A673 (cell line): ENCODE measurements around the gene EFCAB14. TPM values are rescaled to one million over a fixed set of nuclear protein-coding genes. Genes with fewer than 3 reads are reported as not detected.
"Not testable (repeated sequence)": the region's sequence is repeated elsewhere in the genome, so short reads cannot be mapped to it uniquely, and the experiment has no call there.

Experiments
- BruUV-seq: library from RNA; stranded (reverse); fragments of 400-500 nt; replicated peaks from 2 replicates; lab custom pipeline; 2021; lab: Mats Ljungman, UMichigan
- CTCF ChIA-PET: fragments of 300-600 bp; sonication (Branson Sonifier 250); formaldehyde crosslinking; loops from one replicate; lab custom pipeline; 2022; ENCODE audit warnings: antibody characterized with exemption; lab: Charles Lee
- POLR2A ChIA-PET: fragments of 300-600 bp; sonication (Branson Sonifier 250); formaldehyde crosslinking; loops from one replicate; lab custom pipeline; 2022; ENCODE audit warnings: antibody characterized with exemption; ENCODE audit not compliant: low non-redundant PET; lab: Charles Lee
- DNase-seq: peaks from one replicate; pipeline ENCODE4 v3.0.0-alpha.2; 2015; ENCODE audit warnings: low spot score
- H3K27ac ChIP-seq: fragments of 200-600 bp; sonication (generic); 2 replicates; pipeline ENCODE4 v1.5.1; 2016; ENCODE audit warnings: mixed run types, low read depth, mild to moderate bottlenecking, mixed read lengths, antibody characterized with exemption, low read length; ENCODE audit not compliant: poor library complexity, severe bottlenecking
- H3K27me3 ChIP-seq: fragments of 200-600 bp; sonication (generic); replicated peaks from 2 replicates; pipeline ENCODE4 v1.6.1; 2017; ENCODE audit warnings: mixed run types, low read depth, mild to moderate bottlenecking, mixed read lengths, antibody characterized with exemption, low read length; ENCODE audit not compliant: insufficient read depth, poor library complexity
- H3K36me3 ChIP-seq: fragments of 200-600 bp; sonication (generic); 2 replicates; pipeline ENCODE4 v1.6.1; 2016; ENCODE audit warnings: mixed run types, mild to moderate bottlenecking, mixed read lengths, antibody characterized with exemption, low read length; ENCODE audit not compliant: insufficient read depth, poor library complexity, severe bottlenecking
- H3K4me1 ChIP-seq: fragments of 200-600 bp; sonication (generic); 2 replicates; pipeline ENCODE4 v1.6.1; 2017; ENCODE audit warnings: mixed run types, mild to moderate bottlenecking, mixed read lengths, antibody characterized with exemption, low read length; ENCODE audit not compliant: insufficient read depth, poor library complexity, severe bottlenecking
- H3K4me3 ChIP-seq: fragments of 200-600 bp; sonication (generic); 2 replicates; pipeline ENCODE4 v1.5.1; 2016; ENCODE audit warnings: low read depth, mixed run types, mild to moderate bottlenecking, mixed read lengths, low read length; ENCODE audit not compliant: poor library complexity, severe bottlenecking
- H3K9me3 ChIP-seq: fragments of 200-600 bp; sonication (generic); 2 replicates; pipeline ENCODE4 v1.6.1; 2016; ENCODE audit warnings: mixed run types, low read depth, mild to moderate bottlenecking, mixed read lengths, antibody characterized with exemption, low read length; ENCODE audit not compliant: poor library complexity, severe bottlenecking
- EZH2 ChIP-seq: fragments of 200-600 bp; sonication (generic); IDR thresholded peaks from 2 replicates; pipeline ENCODE4 v1.6.1; 2017; ENCODE audit warnings: borderline replicate concordance, low read depth, mild to moderate bottlenecking, mixed read lengths, antibody characterized with exemption, low read length; ENCODE audit not compliant: poor library complexity, severe bottlenecking
- intact Hi-C: fragments of 100-400 bp; cut with micrococcal nuclease; formaldehyde crosslinking; loops from one replicate; pipeline ENCODE4 v1.10.0; 2022; ENCODE audit not compliant: unreplicated experiment
- total RNA-seq: library from RNA; stranded (reverse); gene quantifications from 2 replicates; pipeline ENCODE4 v1.2.3, GENCODE V29; 2021
- TF ChIP-seq, protein P1 (sequence below): fragments of 300-800, 200-600 bp; sonication (generic); conservative IDR thresholded peaks from 2 replicates; pipeline ENCODE4 v1.5.1; 2017; ENCODE audit warnings: low read depth, mild to moderate bottlenecking, antibody characterized with exemption, low read length, moderate library complexity, mixed read lengths

Gene EFCAB14
- total RNA-seq, 1 experiment from 2014 or later, result 39.8 TPM

DNA sequence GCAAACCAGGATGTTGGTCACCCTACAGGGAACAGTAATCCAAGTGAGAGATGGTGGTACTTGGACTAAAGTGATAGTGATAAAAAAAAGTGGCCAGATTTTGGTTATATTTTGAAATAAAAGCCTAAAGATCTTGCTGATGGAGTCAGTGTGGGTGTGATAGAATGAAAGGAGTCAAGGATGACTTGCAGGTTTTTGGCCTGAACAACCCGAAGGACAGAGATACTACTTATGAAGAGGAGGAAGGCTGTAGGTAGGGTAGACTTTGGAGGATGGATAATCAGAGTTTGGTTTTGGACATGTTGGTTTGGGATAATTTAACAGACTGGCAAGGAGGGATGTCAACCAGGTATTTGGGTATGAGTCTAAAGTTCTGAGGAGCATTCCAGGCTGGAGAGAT is 48.8 kb downstream of the EFCAB14 start:
- Histone ChIP-seq H3K9me3 (no peaks in the 10 kb centered on the region), H3K27me3 (no peaks in the 10 kb centered on the region), H3K36me3 (peaks cover 4% of the 10 kb centered on the region), H3K27ac (no peak overlapping the region), H3K4me1 (peaks cover 11% of the 10 kb centered on the region), H3K4me3 (no peak overlapping the region)
- ChIA-PET CTCF (no interaction called here), POLR2A (no interaction called here)
- TF ChIP-seq, protein P1, sequence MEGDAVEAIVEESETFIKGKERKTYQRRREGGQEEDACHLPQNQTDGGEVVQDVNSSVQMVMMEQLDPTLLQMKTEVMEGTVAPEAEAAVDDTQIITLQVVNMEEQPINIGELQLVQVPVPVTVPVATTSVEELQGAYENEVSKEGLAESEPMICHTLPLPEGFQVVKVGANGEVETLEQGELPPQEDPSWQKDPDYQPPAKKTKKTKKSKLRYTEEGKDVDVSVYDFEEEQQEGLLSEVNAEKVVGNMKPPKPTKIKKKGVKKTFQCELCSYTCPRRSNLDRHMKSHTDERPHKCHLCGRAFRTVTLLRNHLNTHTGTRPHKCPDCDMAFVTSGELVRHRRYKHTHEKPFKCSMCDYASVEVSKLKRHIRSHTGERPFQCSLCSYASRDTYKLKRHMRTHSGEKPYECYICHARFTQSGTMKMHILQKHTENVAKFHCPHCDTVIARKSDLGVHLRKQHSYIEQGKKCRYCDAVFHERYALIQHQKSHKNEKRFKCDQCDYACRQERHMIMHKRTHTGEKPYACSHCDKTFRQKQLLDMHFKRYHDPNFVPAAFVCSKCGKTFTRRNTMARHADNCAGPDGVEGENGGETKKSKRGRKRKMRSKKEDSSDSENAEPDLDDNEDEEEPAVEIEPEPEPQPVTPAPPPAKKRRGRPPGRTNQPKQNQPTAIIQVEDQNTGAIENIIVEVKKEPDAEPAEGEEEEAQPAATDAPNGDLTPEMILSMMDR, result no peak
- TF ChIP-seq EZH2, result no peak
- intact Hi-C loops, result no loop called here
- no peak for DNase-seq
- no TSS peak for BruUV-seq

DNA sequence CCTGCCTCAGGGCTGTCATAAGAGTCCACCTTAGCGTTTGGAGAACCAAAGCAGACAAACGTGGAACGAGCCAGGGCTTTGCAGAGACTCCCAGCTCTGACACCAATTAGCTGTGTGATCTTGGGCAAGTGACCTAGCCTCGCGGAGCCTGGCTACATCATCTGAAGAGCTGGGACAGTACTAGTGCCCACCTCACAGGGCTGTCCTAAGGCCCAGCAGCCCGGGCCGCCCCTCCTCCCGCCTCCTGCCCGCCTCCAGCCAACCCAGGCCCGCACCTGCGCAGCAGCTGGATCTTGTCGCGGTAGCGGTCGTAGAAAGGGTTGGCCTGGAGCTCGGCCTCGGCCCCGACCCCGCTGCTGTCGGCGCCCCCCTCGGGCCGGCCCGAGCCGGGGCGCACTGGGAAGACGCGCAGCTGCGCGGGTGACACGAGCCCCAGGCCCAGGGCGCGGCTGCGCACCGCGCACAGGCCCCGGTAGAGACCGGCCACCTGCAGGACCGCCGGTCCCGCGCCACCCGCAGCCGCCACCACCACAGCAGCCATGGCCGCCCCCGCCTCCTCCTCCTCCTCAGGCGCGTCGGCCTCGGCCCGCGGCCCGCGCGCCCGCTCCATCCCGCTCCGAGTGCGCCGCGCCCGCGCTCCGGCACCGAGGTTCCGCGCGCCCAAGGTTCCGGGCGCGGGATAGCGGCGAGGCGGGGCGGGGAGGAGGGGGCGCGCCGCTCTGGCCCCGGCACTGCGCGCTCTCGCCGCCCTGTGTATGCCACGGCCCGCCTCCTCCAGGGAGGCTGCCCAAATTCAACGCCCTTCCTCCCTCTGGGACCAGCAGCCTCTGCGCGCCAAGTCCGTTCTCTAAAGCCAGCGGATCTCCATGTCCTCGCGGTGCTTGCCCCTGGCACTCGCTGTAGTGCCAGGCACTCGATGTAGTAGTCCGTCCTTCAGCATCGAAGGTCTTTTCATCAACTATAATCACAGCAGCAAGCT is 50.8 kb downstream of the EFCAB14 start, which contains the start of gene ATPAF1:
ATPAF1 (minus strand) TSS at position 583 of the 979 bp plus-strand sequence; CDS start at position 541, 42 bp downstream.
- BruUV-seq, result no TSS peak
- Histone ChIP-seq H3K4me1 (peaks cover 11% of the 10 kb centered on the region), H3K27me3 (no peaks in the 10 kb centered on the region), H3K9me3 (no peaks in the 10 kb centered on the region), H3K27ac (peak within 1 kb of the TSS; percentile 81), H3K36me3 (peaks cover 16% of the 10 kb centered on the region), H3K4me3 (peak within 1 kb of the TSS; percentile 98)
- peak; percentile 81 for DNase-seq
- POLR2A ChIA-PET, result no interaction called here
- CTCF ChIA-PET, result no interaction called here
- intact Hi-C loops, result no loop called here
- TF ChIP-seq, protein P1, result no peak
- TF ChIP-seq EZH2, result no peak

DNA sequence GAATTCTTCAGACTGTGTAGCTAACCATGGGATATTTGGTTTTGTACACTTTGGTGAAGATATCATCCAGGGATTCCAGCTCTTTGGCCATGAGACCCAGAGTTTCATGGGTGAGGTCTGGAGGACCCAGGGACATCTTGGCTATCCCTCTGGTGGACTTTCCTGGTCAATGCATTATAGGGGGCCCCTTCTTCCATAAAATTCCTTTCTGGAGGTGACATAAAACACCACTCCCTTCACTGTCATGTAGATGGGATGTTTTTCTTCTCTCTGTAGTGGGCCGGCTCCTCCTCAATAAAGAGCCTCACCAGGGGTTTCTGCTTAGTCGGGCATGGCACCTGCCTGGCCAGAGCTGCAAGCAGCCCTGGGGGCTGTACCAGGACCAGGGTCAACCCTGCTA is 52.9 kb downstream of the EFCAB14 start:
- TF ChIP-seq, protein P1, result no peak
- TF ChIP-seq EZH2, result no peak
- Histone ChIP-seq H3K9me3 (no peaks in the 10 kb centered on the region), H3K4me3 (no peak overlapping the region), H3K27me3 (no peaks in the 10 kb centered on the region), H3K27ac (no peak overlapping the region), H3K4me1 (peaks cover 11% of the 10 kb centered on the region), H3K36me3 (peaks cover 16% of the 10 kb centered on the region)
- intact Hi-C loops, result no loop called here
- ChIA-PET POLR2A (no interaction called here), CTCF (no interaction called here)
- no peak for DNase-seq
- BruUV-seq, result no TSS peak

DNA sequence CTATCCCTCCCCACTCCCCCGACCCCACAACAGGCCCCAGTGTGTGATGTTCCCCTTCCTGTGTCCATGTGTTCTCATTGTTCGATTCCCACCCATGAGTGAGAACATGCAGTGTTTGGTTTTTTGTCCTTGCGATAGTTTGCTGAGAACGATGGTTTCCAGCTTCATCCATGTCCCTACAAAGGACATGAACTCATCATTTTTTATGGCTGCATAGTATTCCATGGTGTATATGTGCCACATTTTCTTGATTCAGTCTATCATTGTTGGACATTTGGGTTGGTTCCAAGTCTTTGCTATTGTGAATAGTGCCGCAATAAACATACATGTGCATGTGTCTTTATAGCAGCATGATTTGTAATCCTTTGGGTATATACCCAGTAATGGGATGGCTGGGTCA is 56.0 kb downstream of the EFCAB14 start:
- intact Hi-C loops, H3K4me3 ChIP-seq, POLR2A ChIA-PET, H3K9me3 ChIP-seq, H3K27ac ChIP-seq, BruUV-seq, CTCF ChIA-PET, DNase-seq, H3K27me3 ChIP-seq: not testable (repeated sequence)
- peaks cover 11% of the 10 kb centered on the region for H3K4me1 ChIP-seq
- peaks cover 21% of the 10 kb centered on the region for H3K36me3 ChIP-seq

DNA sequence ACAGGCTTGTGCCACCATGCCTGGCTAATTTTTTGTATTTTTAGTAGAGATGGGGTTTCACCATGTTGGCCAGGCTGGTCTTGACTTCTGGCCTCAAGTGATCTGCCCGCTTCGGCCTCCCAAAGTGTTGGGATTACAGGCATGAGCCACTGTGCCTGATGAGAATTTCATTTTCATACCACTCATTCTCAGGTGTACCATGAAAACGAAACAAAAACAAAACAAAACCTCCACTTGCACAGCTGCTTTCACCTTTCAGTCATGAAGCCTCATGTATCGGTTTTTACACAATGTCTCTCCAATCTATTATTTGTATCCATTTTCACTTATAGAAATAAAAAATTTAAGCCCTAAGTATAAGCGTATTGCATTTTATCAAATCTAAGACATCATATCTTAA is 58.8 kb downstream of the EFCAB14 start:
- POLR2A ChIA-PET, H3K27me3 ChIP-seq, intact Hi-C loops, H3K4me1 ChIP-seq, BruUV-seq, H3K9me3 ChIP-seq, CTCF ChIA-PET, H3K4me3 ChIP-seq, H3K27ac ChIP-seq, DNase-seq: not testable (repeated sequence)
- H3K36me3 ChIP-seq, result peaks cover 32% of the 10 kb centered on the region
